ENCODE results near the gene CLCN5. TPM values are rescaled to one million over a fixed set of nuclear protein-coding genes. Genes with fewer than 3 reads are reported as not detected.
"Not testable (repeated sequence)": the region's sequence is repeated elsewhere in the genome, so short reads cannot be mapped to it uniquely, and the experiment has no call there.

Gene CLCN5
- polyA plus RNA-seq, 10 donors: 56.1 to 128 (median 88.5) TPM

GRCh38 chrX:49993661-49994060, 71.3 kb downstream of the CLCN5 start:
- DNase-seq: peak in 1 of 3 donors; percentile 30

DNA sequence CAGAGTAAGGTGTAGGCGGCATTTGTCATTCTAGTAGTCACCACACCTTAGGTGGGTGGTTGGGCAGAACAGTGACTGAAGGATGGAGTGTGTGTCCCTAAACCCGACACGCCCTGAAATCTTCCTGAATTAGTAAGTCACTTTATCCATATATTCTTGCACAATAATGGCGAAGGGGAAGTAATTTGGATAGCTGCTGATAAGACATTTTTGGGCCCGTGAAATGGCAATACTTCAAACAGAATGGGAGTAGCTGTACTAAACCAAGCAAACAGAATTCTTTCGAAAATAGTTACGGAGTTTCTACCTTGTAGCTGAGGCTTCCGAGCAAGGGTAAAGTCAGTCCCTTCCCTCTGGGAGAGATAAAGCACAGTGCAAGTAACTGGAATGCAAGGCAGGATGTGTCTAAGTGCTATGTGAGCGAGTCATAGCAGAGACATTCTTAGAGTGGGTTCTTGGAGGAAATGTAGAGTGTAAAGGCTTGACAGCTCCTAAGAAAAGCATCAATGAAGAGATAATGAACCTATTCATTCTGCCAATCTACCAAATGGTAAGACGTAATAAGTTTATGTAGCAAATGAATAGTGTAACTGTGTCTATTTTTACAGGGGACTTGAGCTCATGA, 72.8 kb downstream of the CLCN5 start:
- DNase-seq: peak in 1 of 3 donors; percentile 51

- no peak for DNase-seq
These were observed 73.5 kb downstream of the CLCN5 start for GRCh38 chrX:49995795-49996455.

- DNase-seq: no peak
These were observed 74.1 kb downstream of the CLCN5 start for GRCh38 chrX:49996474-49996873.

GRCh38 chrX:49999087-49999486, 76.7 kb downstream of the CLCN5 start:
- DNase-seq: no peak

DNA sequence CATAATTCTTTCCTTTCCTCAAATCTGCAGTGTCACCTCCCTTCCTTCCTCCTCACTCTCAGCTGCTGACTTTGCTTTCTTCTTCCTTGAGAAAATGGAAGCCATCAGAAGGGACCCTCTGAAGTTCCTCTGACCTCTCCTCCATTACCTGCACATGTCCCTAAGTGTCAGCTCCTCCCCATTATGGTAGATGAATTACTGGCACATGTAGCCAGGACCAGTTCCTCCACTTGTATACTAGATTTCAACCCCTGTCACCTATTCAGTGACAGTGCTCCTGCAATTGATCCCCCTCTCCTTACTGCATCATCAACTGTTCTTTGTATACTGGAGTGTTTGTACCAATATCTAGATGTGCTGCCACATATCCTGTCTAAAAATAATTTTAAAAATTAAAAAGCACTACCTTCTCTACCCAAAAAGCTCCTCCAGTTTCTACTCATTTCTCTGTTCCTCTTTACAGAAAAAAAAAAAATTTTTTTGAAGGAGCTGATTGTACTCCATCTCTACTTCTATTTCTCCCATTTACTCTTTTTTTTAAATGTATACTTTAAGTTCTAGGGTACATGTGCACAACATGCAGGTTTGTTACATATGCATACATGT, 78.6 kb downstream of the CLCN5 start:
- DNase-seq: no peak

DNA sequence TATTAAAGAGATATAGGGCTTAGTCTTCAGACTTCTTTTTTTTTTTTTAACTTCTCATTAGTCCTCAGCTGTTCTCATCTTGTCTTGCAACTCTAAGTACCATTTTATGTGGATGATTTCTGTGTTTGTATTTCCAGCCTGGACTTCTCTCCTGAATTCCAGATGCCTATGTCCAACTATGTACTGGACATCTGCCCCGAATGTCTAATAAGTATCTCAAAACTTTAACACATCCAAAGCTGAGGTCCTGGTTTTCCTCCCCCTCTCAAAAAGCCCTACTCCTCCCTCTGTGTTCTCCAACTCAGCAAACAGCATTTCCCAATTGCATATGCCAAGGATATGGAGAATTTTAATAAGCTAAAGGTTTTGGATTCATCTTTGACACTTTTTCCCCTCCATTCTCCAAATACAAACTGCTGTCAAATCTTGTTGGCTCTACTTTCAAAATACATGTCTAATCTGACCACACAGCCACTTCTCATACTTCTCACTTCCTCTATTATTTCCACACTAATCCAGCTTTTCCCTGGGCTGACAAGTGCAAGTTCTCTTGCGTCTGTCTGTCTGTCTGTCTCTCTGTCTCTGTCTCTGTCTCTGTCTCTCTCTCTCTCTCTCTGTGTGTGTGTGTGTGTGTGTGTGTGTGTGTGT, 79.8 kb downstream of the CLCN5 start:
- peak in 1 of 3 donors; percentile 44 for DNase-seq

- DNase-seq: no peak
These were observed 81.1 kb downstream of the CLCN5 start for GRCh38 chrX:50003467-50003866.

DNA sequence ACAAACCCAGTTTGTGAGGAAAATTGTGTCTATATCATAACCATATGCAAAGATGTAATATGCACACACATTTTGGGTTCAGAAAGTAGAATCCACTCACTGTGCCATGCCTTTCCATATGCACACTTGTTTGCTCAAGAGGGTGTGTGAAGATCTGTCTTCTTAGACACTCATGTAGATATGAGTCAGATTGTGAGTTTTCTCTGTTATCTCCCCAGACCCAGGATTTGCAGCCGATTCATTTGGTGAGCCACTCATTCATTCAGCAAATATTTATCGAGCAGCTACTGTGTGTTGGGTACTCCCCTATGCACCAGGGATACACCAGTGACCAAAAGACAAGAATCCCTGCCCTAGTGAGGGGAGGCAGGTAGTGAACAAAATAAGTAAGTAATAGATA, 81.5 kb downstream of the CLCN5 start:
- DNase-seq: no peak

GRCh38 chrX:50025591-50025990, 103.2 kb downstream of the CLCN5 start:
- not testable (repeated sequence) for DNase-seq

DNA sequence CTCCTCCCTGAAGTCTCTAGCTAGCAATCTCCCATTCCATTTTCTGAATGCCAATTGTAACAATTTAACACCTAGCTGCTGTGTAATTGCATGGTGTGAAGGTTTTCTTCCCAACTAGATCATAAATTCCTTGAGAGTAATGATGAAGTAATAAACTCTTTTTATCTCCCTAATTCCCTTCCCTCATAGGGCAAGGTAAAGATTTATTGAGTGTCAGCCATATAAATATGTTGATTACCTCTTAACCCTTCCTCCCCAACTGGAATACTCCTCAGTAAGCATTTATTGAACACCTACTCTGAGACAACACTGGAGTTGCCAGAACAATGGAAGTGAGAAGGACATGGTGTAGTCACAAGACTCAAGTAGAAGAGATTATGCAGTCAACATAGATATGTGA, 112.7 kb downstream of the CLCN5 start:
- no peak for DNase-seq

GRCh38 chrX:50036426-50036825, 114.0 kb downstream of the CLCN5 start:
- peak; percentile 4 to 52 (median 22) for DNase-seq

DNA sequence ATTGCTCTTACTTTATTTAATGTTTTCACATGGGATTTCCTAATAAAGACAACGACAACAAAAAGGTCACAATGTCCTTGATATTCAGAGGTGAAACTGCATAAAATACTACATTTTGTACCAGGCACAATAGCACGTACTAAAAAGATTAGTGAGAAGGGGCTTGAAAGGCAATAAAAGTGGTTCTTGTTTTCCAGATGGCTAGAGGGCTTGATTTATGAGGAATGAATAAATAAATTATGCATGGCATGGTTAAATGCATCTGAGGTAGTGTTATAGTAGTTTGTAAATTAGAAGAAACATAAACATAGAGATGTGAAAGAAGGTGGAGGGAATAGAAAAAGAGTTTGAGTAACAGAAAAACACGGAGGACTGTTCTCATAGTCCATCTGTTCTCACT, 123.4 kb downstream of the CLCN5 start:
- no peak for DNase-seq

- DNase-seq: no peak
These were observed 126.8 kb downstream of the CLCN5 start for GRCh38 chrX:50049228-50049627.

DNA sequence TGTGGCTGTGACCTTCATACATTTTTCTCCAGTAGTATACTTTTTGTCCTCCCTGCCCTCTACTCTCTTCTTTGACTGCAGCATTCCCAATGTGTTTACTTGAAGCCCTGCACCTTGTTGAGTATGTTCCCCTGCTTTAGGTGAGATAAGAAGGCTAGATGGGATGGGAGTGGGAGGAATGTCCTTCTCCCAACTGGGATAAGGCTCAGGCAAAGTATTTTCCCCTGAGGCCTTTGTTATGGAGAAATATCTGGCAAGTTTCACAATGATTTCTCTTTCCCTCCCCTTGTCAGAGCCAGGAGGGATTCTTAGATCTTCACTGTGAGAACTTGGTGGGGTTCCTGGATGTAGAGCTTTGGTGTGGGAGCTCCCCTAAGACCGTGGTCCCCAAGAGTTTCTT, 131.8 kb downstream of the CLCN5 start:
- no peak for DNase-seq

GRCh38 chrX:50066318-50066937, 144.0 kb downstream of the CLCN5 start:
- DNase-seq: no peak

DNA sequence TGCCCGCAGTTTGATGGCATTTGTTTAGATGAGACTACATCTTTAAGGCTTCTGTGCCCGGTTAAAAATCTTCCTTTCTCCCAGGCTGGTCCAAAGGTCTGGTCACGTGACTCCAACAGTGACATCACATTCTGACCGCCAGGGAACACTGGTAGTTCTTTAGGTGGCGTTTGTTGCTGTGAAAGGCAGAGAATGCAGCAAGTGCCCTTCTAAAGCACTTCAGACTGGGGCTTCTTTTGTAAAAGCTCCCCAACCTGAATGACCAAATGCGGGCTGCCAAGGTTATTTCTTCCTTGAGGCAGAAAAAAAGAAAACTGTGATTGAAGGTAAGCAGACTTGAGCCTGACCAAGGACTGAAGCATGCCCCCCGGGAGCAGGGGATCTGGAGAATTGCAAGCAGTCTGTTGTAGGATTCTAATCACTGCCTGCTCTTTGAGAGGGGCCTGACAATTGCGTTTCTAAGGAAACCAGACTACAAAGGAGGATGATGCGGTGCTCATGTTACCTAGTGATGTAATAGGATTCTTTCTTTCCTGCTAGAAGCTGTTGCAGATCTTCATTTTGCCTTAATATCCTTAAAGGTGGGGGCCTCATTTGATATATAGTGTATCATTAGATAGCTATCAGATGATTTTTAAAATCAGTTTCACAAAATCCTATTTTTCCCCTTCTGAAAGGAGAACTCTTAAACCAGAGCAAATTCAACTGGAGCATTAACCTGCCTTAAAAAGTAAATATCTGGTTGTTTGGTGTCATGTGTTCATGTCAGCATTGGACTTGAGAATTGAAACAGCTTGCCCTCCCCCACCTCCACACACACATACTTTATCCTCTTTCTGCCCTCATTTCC, 145.3 kb downstream of the CLCN5 start:
- peak in 1 of 3 donors; percentile 19 for DNase-seq

GRCh38 chrX:50068285-50068563, 145.8 kb downstream of the CLCN5 start:
- DNase-seq: no peak

DNA sequence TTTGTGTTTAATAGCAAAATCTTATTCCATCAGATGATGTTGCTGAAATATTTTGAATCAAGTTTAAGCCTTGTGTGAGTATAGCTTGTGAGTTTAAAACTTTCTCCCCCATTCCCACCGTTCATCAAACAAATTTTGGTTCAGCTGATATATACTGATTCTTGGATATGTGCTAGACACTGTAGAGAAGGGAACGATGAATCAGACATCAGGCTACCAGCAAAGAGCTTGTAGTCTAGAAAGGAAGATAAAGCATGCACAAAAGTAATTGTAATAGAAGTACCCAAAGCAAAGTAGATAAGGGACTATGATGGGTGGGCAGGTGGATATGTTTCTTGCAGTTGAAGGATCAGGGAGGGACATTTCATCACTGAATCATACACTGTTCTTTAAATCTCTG, 146.5 kb downstream of the CLCN5 start:
- DNase-seq: no peak

GRCh38 chrX:50071494-50071893, 149.1 kb downstream of the CLCN5 start:
- no peak for DNase-seq

GRCh38 chrX:50072110-50072509, 149.7 kb downstream of the CLCN5 start:
- DNase-seq: no peak

DNA sequence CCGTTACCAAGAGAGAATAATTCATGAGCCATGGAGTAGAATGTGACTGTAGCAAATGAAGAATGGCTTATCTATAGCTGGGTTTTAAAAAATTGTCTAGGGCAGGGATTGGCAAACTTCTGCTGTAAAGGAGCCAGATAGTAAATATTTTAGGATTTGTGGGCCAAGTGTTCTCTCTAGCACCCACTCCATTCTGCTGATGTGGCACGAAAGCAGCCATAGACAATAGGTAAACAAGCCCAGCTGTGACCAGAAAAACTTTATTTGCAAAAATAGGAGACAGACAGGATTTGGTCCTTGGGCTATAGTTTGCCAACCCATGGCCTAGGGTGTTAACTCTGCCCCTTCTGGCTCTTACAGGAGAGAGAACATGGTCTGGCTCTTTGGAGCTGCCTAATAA, 151.2 kb downstream of the CLCN5 start:
- no peak for DNase-seq

Data from muscle of back (tissue), 11 donors.